GM21423 (cell line): ENCODE measurements around the gene MGAT5B.

Experiments
- ATAC-seq: cut with Tn5 transposase; IDR thresholded peaks from one replicate; pipeline ENCODE4 v1.9.1; 2021; ENCODE audit warnings: mild to moderate bottlenecking, moderate library complexity; ENCODE audit not compliant: unreplicated experiment

The MGAT5B gene

GRCh38 chr17:76947309-76947708 lies 79.1 kb downstream of the MGAT5B start:
- no peak for ATAC-seq

- ATAC-seq, result no peak
Measured at GRCh38 chr17:76947771-76948170, 79.6 kb downstream of the MGAT5B start.

GRCh38 chr17:76948301-76948700 lies 80.1 kb downstream of the MGAT5B start:
- no peak for ATAC-seq

DNA sequence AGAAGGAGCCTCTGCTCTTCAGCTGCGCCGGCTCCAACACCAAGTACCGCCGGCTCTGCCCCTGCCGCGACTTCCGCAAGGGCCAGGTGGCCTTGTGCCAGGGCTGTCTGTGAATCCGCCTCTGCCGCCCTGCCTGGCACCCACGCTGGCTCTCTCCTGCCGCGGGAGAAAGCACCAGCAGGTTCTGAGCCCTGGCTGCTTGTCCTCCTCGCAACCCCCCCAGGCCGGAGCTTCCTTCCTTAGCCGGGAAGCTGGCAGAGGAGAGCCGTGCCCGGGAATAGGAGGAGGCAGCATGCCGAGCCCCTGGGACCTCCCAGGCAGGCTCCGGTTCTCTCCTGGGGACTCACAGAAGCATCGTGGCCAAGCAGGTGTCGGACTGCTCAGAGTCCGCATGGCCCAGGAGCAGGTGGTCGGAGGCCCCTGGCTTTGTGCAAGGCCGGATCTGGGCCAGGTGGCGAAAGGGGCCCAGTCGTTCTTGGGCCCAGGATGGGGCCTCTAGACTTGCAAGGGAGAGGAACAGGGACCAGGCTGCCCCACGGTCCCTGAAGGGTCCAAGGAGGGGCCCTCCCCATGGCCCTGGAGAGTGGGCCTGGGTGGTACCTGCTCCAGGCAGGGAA lies 80.6 kb downstream of the MGAT5B start:
- ATAC-seq, result no peak

GRCh38 chr17:76949913-76950695 lies 81.9 kb downstream of the MGAT5B start:
- no peak for ATAC-seq

- no peak for ATAC-seq
Measured at GRCh38 chr17:76951375-76951905, 83.2 kb downstream of the MGAT5B start.

DNA sequence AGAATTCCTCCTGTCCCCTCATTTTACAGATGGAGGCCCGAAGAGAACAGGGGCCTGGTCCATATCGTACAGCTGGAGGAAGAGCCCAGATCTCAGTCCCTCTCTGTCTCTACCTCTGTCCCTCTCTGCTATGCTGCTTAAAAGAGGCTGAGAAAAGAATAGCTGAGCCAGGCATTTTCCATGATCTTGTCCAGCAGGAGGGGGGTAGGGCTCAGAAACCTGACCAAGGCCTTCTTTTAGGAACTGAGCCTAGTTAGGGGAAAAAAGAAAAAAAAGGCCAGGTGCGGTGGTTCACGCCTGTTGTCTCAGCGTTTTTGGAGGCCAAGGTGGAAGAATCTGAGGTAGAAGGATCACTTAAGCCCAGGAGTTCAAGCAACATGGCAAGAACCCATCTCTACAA lies 84.2 kb downstream of the MGAT5B start:
- ATAC-seq, result no peak

- no peak for ATAC-seq
Measured at GRCh38 chr17:76953066-76953465, 84.9 kb downstream of the MGAT5B start.

DNA sequence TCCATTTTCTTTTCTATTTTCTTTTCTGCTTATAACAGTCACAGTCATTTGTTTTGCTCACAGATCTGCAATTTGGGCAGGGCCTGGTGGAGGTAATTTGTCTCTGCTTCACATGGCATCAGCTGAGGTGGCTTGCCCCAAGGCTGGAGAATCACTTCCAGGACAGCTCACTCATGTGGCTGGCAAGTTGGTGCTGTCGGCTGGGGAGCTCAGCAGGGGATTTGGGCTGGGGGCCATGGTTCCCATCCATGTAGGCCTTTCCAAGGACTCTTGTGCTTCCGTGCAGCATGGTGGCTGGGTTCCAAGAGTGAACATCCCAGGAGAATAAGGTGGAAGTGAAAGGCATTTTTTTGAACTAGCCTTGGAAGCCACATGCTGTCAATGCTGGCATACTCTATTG lies 85.7 kb downstream of the MGAT5B start:
- no peak for ATAC-seq

GRCh38 chr17:76955191-76955590 lies 87.0 kb downstream of the MGAT5B start:
- ATAC-seq, result no peak

DNA sequence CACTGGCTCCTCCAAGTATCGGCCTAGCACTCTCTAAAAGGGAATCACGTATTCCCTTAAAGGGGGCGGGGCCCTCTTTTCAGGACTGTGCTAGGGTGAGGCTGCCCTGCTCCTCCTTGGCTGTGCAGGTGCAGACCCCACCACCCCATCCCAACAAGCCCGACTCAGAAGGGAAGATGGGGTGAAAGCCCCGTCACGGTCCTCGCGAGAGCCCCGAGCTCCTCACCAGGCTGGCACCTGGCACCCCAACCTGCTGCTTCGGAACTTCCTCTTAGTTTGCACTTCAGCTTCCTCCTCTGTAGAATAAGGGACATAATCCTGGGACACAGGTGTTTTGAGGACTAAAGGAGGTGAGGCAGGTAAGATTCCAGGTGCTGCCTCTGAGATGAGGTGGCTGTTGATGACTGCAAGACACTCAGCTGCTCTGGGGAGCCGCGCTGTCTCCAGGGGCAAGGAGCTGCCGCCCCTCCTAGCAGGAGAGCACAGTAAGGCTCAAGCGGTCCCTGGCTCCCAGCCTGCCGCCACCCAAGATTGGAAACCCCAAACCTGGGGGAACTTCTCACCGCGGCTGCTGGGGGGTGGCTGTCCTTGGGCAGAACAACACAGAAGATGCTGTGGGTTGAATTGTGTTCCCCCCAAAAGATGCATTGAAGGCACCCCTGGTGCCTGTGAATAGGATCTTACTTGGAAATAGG lies 88.8 kb downstream of the MGAT5B start:
- no peak for ATAC-seq

DNA sequence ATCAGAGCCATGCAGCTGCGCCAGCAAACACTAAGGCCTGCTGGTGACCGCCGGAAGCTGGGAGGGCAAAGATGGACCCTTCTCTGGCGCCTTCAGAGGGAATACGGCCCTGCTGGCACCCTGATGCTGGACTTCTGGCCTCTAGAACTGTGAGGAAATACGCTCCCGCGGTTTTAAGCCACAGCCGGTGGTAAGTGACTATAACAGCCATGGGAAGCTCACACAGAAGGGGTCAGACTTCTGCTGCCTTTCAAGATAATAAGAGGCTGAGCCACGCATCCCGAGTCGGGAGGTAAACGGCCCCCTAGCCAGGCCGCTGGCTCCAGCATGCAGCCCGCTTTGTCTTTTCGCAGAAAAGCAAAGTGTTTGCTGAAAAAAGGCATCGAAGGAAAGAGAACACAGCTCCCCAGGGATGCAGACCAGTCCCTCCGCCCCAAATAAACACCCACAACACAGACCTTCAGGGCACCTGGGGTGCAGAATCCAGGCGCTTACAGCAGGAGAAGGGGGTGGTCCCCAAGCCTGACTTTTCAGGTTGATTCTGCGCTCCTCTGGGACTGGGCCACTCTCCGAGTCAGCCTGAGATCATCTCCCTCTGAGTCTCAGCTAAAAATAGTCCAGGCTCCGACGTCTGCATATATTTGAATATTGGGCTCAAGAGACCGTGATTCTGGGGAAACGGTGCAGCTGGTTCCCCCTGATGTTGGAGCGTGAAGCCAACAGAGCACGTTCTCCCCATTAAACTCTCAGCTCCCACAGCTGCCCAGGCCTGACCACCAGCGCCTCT lies 89.7 kb downstream of the MGAT5B start:
- ATAC-seq, result no peak

DNA sequence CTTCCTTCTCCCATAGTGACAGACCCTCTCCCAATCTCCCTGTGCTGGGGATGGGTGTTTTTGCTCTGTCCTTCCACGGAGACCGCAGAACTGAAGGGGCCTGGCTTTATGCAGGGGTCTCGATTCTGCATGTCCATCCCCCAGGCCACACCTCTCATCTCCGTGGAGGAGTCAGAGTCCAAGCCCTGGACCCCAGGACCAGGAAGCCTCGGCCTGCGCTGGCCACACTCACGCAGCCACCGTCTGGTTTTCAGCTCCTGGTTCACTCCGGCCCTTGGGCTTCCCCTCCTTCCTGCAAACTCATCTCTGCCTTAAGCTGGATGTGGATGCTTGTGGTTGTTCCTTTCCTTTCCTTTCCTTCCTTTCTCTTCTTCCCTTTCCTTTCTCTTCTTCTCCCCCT lies 90.8 kb downstream of the MGAT5B start:
- no peak for ATAC-seq

DNA sequence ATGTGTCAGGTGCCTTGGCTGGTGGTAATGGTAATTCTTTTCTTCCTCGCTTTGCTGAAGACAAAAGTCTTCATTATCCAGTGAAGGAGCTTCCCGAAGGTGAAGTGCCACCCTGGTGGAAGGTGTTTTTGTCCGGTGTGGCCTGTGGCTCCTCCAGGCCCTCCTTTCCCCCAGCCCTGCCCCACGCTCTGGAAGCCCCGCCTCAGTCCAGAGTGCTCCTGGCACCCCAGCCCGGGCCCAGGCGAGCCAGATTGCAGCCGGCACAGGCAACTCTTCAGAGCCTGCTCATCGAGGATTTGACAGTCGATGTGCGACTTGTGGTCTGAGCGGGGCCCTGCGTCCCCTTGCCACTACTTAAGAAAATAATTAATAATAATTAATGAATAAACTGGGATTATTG lies 93.7 kb downstream of the MGAT5B start:
- no peak for ATAC-seq

DNA sequence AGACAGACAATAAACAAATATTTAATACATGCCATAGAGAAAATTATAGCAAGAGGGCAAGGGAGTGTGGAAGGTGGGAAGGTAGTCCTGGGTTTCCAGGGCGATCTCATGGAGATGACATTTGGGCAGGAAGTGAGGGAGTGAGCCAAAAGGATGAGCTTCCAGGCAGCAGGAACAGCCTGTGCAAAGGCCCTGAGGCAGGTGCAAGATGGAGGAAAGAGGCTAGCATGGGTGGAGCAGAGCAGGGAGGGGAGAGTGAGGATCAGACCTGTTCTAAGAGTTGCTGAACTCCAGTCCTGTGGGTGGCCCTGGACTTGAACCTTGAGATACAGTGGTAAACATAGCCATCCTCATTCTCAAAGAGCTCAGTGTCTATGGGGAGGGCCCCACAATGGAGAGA lies 94.7 kb downstream of the MGAT5B start:
- ATAC-seq, result no peak

DNA sequence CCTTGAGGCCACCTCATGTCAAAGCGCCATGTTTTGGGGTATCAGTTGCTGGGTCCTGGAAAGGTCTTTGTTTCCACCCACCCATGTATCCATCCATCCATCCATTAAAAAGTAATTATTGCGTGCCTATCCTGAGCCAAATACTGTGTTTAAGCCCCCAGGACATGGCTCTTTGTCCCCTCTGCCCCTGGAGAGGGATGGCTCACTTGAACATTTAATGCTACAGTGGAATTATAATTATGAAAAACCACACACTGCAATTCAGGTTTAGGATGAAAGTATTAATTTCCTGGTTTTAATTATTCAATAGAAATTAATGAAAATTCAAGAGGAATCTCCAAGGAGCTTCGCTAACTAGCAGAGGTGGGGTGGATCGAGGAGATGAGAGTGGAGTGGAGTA lies 97.8 kb downstream of the MGAT5B start:
- no peak for ATAC-seq

- no peak for ATAC-seq
Measured at GRCh38 chr17:76966486-76967181, 98.4 kb downstream of the MGAT5B start.

DNA sequence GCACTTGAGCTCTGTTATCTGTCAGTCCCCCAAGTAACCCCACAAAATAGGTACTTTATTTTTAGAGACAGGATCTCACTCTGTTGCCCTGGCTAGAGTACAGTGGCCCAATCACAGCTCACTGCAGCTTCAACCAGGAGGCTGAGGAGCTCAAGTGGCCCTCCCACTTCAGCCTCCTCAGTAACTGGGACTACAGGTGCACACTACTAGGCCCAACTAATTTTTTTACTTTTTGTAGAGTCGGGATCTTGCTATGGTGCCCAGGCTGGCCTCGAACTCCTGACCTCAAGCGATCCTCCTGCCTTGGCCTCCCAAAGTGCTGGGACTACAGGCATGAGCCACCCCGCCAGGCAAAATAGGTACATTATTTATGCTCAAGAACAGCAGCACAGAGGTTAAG lies 99.6 kb downstream of the MGAT5B start:
- ATAC-seq, result no peak

DNA sequence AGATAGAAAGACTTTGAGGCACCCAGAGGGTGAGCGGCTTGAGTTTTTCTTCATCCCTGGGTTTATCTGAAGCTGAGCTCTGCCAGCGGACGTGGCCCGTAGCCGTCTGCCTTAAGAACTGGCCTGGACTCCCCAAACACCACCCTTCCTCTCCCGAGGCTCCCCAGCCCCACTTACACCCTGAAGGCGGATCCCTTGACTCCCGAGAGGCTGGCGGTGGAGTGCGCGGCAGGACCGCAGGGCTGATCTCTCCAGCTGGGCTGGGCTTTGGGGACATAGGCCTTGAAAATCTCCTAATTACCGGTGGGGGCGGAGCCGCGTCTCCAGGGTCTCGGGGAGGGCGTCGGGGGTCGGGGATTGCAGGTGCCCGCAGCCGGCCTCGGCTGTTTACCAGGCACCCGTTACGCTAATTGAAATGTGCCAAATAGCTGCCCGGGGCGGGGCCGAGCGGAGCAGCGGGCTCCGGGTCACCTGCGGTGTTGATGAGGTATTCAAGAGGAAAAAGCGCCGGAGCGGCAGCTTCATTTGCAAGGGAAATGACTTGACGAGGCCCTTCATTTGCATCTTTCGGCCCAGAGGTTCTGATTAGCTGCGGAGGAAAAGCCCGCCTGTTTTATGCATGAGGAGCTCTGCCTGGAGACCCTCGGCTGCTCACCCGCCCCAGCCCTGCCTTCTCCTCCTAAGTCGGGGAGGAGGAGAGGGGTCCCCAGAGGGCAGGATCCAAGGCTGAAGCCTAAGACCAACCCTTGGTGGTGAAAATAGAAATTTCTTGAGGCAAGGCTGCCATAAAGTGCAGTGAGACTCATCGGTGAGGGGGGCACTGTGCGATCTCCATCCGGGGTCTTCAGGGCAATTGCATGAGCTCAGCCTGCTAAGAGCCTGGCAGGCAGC lies 100.7 kb downstream of the MGAT5B start:
- ATAC-seq, result no peak
